Measurements from ENCODE around the gene GET4. TPM values are rescaled to one million over a fixed set of nuclear protein-coding genes. Genes with fewer than 3 reads are reported as not detected.

Gene GET4
- polyA plus RNA-seq, 1 donor (not counting 4 experiments of a cell fraction or from before 2014, with no cell fraction given), result 21.1 TPM

GRCh38 chr7:830069-830468 is 46.3 kb upstream of the GET4 start:
- Histone ChIP-seq H3K9me1 (ENCODE audit: control insufficient read depth, extremely low read depth, insufficient read depth, low read length) (no peaks in the 10 kb centered on the region), H3K4me3 (ENCODE audit: control insufficient read depth in 2 of 3, extremely low read depth in 1 of 3, insufficient read depth in 2 of 3, low read depth in 1 of 3, low read length in 3 of 3) (peak overlapping the region in 1 of 3 experiments; percentile 39), H3K36me3 (ENCODE audit: control insufficient read depth in 2 of 2, extremely low read depth in 1 of 2, insufficient read depth in 2 of 2, low read length in 2 of 2) (peaks cover 0 to 14% of the 10 kb centered on the region in 2 experiments), H3K4me2 (ENCODE audit: control insufficient read depth, extremely low read depth, insufficient read depth, low read depth, low read length) (peak overlapping the region; percentile 81), H3K27ac (ENCODE audit: control insufficient read depth, insufficient read depth, low read length) (peak overlapping the region; percentile 100), H3K27me3 (ENCODE audit: control insufficient read depth, extremely low read depth, insufficient read depth, low read length) (no peaks in the 10 kb centered on the region), H2AFZ (ENCODE audit: control insufficient read depth, low read length) (no peak overlapping the region), H3K79me2 (ENCODE audit: control insufficient read depth, insufficient read depth, low read length) (peaks cover 66% of the 10 kb centered on the region), H4K20me1 (ENCODE audit: control insufficient read depth, extremely low read depth, insufficient read depth, low read length) (no peaks in the 10 kb centered on the region), H3K9ac (ENCODE audit: control insufficient read depth, extremely low read depth, insufficient read depth, low read length) (peak overlapping the region; percentile 97), H3K9me3 (ENCODE audit: control insufficient read depth, low read depth, low read length) (no peaks in the 10 kb centered on the region), H3K4me1 (ENCODE audit: control insufficient read depth, extremely low read depth, insufficient read depth, low read length) (peaks cover 48% of the 10 kb centered on the region)
- FAIRE-seq, result no peak
- TF ChIP-seq EZH2 (IDR thresholded peaks at IDR 0.05; ENCODE audit: low read length), result no peak
- TF ChIP-seq, protein P1, sequence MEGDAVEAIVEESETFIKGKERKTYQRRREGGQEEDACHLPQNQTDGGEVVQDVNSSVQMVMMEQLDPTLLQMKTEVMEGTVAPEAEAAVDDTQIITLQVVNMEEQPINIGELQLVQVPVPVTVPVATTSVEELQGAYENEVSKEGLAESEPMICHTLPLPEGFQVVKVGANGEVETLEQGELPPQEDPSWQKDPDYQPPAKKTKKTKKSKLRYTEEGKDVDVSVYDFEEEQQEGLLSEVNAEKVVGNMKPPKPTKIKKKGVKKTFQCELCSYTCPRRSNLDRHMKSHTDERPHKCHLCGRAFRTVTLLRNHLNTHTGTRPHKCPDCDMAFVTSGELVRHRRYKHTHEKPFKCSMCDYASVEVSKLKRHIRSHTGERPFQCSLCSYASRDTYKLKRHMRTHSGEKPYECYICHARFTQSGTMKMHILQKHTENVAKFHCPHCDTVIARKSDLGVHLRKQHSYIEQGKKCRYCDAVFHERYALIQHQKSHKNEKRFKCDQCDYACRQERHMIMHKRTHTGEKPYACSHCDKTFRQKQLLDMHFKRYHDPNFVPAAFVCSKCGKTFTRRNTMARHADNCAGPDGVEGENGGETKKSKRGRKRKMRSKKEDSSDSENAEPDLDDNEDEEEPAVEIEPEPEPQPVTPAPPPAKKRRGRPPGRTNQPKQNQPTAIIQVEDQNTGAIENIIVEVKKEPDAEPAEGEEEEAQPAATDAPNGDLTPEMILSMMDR (optimal IDR thresholded peaks at IDR 0.05 in 1 of 3, IDR thresholded peaks at IDR 0.05 in 1 of 3, conservative IDR thresholded peaks at IDR 0.05 in 1 of 3; ENCODE audit: extremely low read depth in 1 of 3, insufficient read depth in 2 of 3, low read length in 3 of 3), result no peak
- DNase-seq (ENCODE audit: low read depth, low spot score), result no peak
- dilution Hi-C loops (cut with MboI; ENCODE audit: extremely low pct_ligation_motif_present, low sequenced_read_pairs), result no loop called here

DNA sequence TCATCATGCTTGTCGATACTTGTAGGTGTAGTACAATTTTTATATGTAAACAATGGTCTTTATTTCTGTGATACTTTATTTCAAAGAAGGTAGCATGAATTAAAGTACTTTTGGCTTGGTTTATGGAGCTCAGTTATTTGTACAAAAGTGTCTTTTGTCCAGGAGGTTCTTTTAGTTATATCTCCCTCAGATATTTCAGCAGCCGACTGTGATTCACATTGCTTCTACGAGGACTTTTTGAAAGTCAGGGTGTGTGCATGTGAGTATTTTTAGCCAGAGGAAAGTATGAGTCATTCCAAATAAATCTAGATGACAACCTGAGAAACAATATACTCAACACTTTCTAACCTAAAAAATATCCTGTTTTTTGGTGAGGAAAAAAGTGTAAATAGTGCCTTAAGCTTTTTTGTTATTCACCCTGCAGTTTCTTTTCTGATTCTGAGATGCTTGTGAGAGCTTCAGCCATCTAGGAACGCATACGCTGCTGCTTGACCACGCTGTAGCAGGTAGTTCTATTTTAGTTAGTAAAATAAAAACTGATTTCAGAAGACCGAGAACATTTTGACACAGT is 44.7 kb upstream of the GET4 start:
- Histone ChIP-seq H3K4me2 (ENCODE audit: control insufficient read depth, extremely low read depth, insufficient read depth, low read depth, low read length) (peak overlapping the region; percentile 81), H3K9me1 (ENCODE audit: control insufficient read depth, extremely low read depth, insufficient read depth, low read length) (no peaks in the 10 kb centered on the region), H3K27me3 (ENCODE audit: control insufficient read depth, extremely low read depth, insufficient read depth, low read length) (no peaks in the 10 kb centered on the region), H3K9me3 (ENCODE audit: control insufficient read depth, low read depth, low read length) (no peaks in the 10 kb centered on the region), H3K27ac (ENCODE audit: control insufficient read depth, insufficient read depth, low read length) (peak overlapping the region; percentile 100), H3K4me1 (ENCODE audit: control insufficient read depth, extremely low read depth, insufficient read depth, low read length) (peaks cover 62% of the 10 kb centered on the region), H3K9ac (ENCODE audit: control insufficient read depth, extremely low read depth, insufficient read depth, low read length) (peak overlapping the region; percentile 97), H3K79me2 (ENCODE audit: control insufficient read depth, insufficient read depth, low read length) (peaks cover 54% of the 10 kb centered on the region), H3K4me3 (ENCODE audit: control insufficient read depth in 2 of 3, extremely low read depth in 1 of 3, insufficient read depth in 2 of 3, low read depth in 1 of 3, low read length in 3 of 3) (peak overlapping the region in 2 of 3 experiments; percentile 54 to 67), H4K20me1 (ENCODE audit: control insufficient read depth, extremely low read depth, insufficient read depth, low read length) (no peaks in the 10 kb centered on the region), H2AFZ (ENCODE audit: control insufficient read depth, low read length) (no peak overlapping the region), H3K36me3 (ENCODE audit: control insufficient read depth in 2 of 2, extremely low read depth in 1 of 2, insufficient read depth in 2 of 2, low read length in 2 of 2) (peaks cover 0 to 8% of the 10 kb centered on the region in 2 experiments)
- TF ChIP-seq, protein P1 (optimal IDR thresholded peaks at IDR 0.05 in 1 of 3, IDR thresholded peaks at IDR 0.05 in 1 of 3, conservative IDR thresholded peaks at IDR 0.05 in 1 of 3; ENCODE audit: extremely low read depth in 1 of 3, insufficient read depth in 2 of 3, low read length in 3 of 3), result no peak
- no peak for TF ChIP-seq EZH2 (IDR thresholded peaks at IDR 0.05; ENCODE audit: low read length)
- dilution Hi-C loops (cut with MboI; ENCODE audit: extremely low pct_ligation_motif_present, low sequenced_read_pairs), result no loop called here
- FAIRE-seq (peak; percentile 78), DNase-seq (ENCODE audit: low read depth, low spot score) (peak; percentile 90)
